Kidney epithelial cell (primary cell): ENCODE data around the gene FHIP2A. TPM values are rescaled to one million over a fixed set of nuclear protein-coding genes. Genes with fewer than 3 reads are reported as not detected.

Experiments used
- DNase-seq: peaks from one replicate; pipeline ENCODE4 v3.0.0-alpha.2; 2010; ENCODE audit warnings: low read depth
- H3K27me3 ChIP-seq: 2 replicates; pipeline ENCODE4 v1.6.0; 2011; ENCODE audit warnings: low read length; ENCODE audit not compliant: control insufficient read depth, insufficient read depth
- H3K36me3 ChIP-seq: 2 replicates; pipeline ENCODE4 v1.5.1; 2011; ENCODE audit warnings: low read length; ENCODE audit not compliant: control insufficient read depth, insufficient read depth
- H3K4me3 ChIP-seq: 2 replicates; pipeline ENCODE4 v1.5.1; 2011; ENCODE audit warnings: low read depth, mild to moderate bottlenecking, control low read depth, low read length
- total RNA-seq: library from RNA; depleted of rRNA; stranded (reverse); fragments of >200 nt; gene quantifications from 2 replicates; pipeline ENCODE4 v1.2.3, GENCODE V29; 2015
- TF ChIP-seq, protein P1 (sequence below): IDR thresholded peaks from 2 replicates; pipeline ENCODE4 v1.5.1; 2011; ENCODE audit warnings: mild to moderate bottlenecking, moderate library complexity, low read length, control low read depth, inconsistent platforms; ENCODE audit not compliant: insufficient read depth, poor library complexity, severe bottlenecking

FHIP2A gene
- total RNA-seq, 1 donor from 2014 or later, result 16.3 TPM

DNA sequence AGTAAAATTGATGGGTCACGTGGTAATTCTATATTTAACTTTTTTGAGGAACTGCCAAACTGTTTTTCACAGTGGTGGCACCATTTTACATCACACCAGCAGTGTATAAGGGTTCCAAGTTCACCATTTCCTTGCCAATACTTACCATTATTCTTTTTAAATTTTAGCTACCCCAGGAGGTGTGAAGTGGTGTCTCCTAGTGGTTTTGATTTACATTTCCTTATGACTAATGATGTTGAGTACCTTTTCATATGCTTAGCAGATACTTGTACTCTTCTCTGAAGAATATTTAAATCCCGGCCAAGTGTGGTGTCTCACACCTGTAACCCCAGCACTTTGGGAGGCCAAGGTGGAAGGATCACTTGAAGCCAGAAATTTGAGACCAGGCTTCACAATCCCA is 28.5 kb downstream of the FHIP2A start:
- no peak overlapping the region for H3K4me3 ChIP-seq
- DNase-seq, result no peak
- peaks cover 3% of the 10 kb centered on the region for H3K36me3 ChIP-seq
- H3K27me3 ChIP-seq, result no peaks in the 10 kb centered on the region
- TF ChIP-seq, protein P1, sequence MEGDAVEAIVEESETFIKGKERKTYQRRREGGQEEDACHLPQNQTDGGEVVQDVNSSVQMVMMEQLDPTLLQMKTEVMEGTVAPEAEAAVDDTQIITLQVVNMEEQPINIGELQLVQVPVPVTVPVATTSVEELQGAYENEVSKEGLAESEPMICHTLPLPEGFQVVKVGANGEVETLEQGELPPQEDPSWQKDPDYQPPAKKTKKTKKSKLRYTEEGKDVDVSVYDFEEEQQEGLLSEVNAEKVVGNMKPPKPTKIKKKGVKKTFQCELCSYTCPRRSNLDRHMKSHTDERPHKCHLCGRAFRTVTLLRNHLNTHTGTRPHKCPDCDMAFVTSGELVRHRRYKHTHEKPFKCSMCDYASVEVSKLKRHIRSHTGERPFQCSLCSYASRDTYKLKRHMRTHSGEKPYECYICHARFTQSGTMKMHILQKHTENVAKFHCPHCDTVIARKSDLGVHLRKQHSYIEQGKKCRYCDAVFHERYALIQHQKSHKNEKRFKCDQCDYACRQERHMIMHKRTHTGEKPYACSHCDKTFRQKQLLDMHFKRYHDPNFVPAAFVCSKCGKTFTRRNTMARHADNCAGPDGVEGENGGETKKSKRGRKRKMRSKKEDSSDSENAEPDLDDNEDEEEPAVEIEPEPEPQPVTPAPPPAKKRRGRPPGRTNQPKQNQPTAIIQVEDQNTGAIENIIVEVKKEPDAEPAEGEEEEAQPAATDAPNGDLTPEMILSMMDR, result no peak

DNA sequence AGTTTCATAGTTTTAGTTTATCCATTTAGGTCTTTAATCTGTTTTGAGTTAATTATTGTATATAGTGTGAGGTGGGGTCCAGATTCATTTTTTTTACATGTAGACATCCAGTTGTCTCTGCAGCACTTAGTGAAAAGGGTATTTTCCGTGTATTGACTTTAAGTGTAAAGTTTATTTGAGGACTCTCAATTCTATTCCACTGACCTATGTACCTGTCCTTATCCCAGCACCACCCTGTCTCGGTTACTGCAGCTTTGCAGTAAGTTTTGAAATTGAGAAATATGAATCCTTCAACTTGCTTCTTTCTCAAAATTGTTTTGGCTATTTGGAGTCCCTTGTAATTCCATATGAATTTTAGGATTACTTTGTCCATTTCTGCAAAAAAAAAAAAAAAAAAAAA is 29.8 kb downstream of the FHIP2A start:
- Histone ChIP-seq H3K27me3 (no peaks in the 10 kb centered on the region), H3K4me3 (no peak overlapping the region), H3K36me3 (peaks cover 1% of the 10 kb centered on the region)
- TF ChIP-seq, protein P1, result no peak
- no peak for DNase-seq

DNA sequence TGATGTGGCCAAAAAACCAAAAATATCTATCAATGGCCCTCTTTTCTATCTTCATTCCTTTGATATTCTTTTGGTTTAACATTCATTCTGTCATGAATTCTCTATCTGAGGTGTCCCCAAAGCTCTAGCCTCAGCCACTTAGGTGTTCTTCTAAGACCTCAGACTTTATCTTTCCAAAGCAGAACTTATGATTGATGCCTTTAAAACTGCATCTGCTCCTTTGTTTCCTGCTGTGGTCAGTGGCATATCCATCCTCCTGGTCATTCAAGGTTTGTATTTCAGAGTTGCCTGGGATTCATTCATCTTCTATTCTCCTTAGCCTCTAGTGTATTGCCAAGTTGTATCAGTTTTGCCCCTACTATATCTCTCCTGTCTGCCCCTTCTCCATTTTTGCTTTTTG is 30.6 kb downstream of the FHIP2A start:
- TF ChIP-seq, protein P1, result no peak
- Histone ChIP-seq H3K4me3 (no peak overlapping the region), H3K27me3 (no peaks in the 10 kb centered on the region), H3K36me3 (peaks cover 1% of the 10 kb centered on the region)
- DNase-seq, result no peak

DNA sequence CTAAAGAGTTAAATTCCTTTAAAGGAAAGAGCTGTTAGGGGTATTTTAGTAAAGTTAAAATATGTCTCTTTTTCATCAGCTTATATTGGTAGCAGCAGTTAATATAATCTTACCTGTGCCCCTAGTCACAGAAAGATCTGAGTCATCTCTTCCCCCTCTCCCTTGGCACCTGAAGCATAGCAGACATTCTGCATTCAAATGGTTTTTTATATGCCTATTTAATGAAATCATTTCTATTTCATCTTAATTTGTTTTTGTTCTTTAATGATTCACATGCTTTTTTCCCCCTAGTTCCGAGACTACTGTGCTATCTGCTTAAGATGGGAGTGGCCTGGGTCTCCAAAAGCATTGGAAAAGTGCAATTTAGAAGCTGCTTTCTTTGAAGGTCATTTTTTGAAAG is 33.3 kb downstream of the FHIP2A start:
- H3K36me3 ChIP-seq, result peaks cover 1% of the 10 kb centered on the region
- DNase-seq, result no peak
- TF ChIP-seq, protein P1, result no peak
- no peaks in the 10 kb centered on the region for H3K27me3 ChIP-seq
- H3K4me3 ChIP-seq, result no peak overlapping the region

DNA sequence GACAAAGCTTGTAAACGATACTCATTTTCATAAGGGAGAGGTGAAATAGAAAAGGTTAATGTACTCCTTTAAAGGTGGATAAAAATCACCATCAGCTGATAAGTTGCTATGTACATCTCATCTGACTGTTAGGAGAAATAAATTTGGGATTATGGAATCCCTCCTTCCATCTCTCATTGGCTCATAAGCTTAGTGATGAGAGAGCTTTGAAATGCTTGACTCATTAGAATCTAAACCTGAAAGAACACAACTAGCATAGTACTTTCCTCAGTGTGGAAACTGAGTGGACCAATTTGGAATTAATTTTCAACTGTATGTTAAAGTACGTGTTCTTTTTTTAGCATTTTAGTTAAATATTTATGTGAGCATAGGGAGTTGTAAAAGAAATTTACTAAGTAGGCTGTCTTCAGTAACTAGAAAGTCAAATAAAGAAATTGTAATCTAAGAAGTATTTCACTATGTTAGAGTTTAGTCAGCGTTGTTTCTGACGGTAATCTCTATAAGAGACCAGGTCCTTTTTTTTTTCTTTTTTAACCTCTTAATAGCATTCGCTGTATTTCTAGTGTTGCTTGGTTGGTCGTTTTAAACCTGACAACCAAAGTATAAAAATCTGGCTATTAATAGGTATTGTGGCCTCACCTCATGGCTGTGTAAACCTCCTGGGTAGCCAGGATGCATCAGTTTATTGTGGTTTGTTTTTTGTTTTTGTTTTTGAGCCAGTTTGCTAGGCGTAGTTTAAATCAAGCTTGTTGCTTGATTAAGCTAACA is 34.4 kb downstream of the FHIP2A start:
- Histone ChIP-seq H3K36me3 (no peaks in the 10 kb centered on the region), H3K27me3 (no peaks in the 10 kb centered on the region), H3K4me3 (no peak overlapping the region)
- DNase-seq, result no peak
- TF ChIP-seq, protein P1, result no peak
